NCI-H2107 (cell line): ENCODE data around the gene CORT.
"Not testable (repeated sequence)": the region's sequence is repeated elsewhere in the genome, so short reads cannot be mapped to it uniquely, and the experiment has no call there.

Experiments
- DNase-seq: peaks from one replicate; lab custom pipeline; 2025; lab: John Stamatoyannopoulos, UW

Gene CORT

DNA sequence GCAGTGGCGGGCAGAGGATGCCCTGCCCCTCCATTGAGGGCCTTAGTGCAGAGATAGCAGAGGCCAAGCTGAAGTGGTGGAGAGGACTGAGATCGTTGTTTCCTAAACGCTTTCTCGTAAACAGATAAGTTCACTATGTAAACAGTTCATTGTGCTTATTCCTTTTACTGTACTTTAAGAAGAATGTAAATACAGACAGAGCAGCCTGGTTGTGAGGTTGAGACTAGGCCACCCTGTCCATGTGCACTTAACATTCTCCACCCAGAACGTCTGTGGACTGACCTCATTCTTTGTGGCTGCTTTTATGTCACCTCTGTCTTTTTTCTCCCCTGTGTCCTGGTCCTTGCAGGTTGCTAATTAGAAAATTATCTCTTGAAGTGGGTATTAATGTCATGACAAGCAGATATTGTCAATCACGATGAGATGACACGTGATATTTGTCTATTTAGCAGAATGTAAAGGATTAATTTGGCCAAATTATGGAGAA is 11.1 kb upstream of the CORT start:
- DNase-seq, result no peak

DNA sequence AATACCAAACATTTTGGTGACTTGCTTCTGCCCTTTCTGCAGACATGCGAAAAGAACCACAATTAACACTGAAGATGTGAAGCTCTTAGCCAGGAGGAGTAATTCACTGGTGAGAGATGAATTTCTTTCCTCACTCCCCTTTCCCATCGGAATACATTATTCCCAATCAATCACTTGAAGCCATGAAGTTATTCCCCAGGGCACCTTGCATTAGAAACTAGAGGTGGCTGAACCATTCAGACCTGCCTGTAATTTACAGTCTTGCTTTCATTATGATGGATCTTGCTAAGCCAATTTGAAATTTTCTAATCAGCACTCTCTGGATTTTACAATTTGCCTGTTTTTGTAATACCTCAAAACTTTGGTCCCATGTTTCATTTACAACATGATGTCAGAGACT is 9.5 kb upstream of the CORT start:
- no peak for DNase-seq

DNA sequence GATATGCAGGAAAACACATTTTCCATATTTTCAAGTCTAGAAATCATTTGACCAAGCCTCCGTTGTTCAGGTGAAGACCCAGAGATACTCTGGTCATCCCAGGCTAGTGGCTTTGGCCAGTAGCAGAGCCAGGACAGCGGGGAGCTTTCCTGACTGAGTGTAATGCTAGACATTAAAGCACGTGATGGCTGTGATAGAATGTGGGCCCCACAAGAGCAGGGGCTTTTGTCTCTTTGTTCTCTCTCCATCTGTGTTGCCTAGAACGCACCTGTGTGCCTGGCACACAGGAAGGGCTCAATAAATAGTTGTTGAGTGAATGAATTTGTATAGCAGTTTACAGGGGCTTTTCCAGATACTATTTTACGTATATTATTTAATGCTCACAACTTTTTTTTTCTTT is 9.0 kb upstream of the CORT start:
- no peak for DNase-seq

DNA sequence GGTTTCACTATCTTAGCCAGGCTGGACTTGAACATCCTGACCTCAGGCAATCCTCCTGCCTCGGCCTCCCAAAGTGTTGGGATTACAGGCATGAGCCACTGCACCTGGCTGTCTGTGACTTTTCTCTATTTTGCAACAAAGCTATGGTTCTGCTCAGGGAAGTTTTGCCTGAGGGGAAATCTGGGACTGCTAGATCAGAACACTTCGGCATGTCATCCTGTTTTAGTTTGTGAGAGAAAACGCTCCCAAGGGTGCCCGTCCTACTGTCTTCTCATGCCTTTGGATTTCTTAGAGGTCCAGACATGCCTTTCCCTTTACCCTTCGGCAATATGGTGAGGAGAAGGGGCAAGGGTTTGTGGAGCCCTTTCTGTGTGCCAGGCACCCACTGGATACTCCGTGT is 5.6 kb upstream of the CORT start:
- DNase-seq, result no peak

DNA sequence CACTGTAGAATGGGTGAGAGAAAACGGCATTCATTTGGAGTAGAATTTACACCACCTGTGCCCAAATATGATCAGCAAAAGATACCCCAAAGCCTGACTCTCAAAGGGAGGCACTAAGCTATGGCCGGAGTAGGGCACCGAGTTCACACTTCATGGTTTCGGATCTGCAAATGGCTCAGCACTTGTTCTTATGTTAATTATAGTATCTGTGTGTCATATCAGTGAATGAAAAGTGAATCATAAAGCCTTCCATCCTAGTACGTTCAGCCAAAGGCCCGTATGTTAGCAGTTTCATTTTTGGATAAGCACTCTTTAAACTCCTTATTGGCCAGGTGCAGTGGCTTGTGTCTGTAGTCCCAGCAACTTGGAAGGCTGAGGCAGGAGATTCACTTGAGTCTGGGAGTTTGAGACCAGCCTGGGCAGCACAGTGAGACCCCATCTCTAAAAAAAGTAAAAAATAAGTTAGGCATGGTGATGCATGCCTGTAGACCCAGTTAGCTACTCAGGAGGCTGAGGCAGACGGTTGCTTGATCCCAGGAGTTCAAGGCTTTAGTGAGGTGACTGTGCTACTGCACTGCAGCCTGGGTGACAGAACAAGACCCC is 4.9 kb upstream of the CORT start:
- no peak for DNase-seq

DNA sequence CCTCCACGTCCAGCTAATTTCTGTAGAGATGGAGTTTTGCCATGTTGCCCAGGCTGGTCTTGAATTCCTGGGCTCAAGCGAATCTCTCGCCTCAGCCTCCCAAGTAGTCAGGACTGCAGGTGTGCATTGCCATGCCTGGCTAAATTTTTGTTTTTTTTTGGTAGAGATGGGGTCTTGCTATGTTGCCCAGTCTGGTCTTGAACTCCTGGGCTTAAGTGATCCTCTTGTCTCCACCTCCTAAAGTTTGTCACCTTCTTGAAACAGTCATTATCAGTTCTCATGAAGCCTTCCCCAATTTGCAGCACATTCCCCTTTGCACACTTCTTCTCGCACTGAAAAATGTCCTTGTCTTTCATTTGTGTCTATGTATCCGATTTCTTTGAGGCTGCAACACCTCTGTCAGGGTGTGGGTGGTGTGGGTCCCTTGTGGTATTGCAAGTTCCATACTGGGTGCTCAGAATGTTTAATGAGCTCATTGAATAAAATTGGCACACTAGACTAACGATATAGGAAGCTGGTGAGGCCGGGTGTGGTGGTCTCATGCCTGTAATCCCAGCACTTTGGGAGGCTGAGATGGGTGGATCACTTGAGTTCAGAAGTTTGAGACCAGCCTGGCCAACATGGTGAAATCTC is 2.9 kb upstream of the CORT start:
- no peak for DNase-seq

DNA sequence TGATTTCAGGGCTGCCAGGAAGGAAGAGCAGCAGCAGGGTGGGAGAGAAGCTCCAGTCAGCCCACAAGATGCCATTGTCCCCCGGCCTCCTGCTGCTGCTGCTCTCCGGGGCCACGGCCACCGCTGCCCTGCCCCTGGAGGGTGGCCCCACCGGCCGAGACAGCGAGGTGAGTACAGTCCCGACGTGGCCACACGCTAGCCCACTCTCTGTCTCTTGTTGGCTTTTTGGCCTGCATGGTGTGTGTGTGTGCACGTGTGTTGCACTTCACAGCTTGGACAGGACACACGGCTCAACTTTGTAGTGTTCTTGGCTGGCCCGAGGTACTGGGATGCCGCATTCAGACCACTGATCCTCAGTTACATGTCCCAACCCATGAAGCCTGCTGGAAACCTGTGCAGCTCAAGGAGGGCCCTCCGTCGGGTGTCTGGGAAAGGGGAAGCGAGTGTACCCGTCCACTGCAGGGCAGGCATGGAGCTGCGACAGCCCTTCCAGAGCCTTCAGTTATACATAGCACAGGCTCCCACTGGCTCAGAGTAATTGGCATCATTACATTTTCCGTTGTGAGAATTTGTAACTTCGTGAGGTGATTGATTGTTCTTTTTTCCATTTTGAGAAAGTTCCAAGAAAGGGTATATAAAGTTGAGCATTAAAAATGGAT is 454 bp downstream of the CORT start:
- DNase-seq, result no peak

DNA sequence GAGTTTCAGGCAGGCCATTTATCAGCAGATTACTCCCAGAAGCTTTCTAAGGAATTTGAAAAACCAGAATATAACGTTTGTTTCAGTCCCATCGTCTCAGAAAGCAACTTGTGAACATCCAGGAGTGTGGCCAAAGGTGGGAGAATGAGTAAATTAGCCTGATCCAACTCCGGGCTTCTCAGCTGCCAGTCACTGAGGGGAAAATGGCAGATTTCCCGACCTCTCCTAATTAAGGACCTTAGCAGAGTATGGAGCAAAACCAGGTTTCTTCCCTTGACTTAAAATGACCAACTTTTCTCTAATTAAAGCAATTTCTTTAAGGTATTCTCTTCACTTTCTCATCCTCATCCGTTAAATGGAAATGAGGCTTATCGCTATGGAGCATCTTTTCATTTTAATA is 1.0 kb downstream of the CORT start:
- DNase-seq, result no peak

DNA sequence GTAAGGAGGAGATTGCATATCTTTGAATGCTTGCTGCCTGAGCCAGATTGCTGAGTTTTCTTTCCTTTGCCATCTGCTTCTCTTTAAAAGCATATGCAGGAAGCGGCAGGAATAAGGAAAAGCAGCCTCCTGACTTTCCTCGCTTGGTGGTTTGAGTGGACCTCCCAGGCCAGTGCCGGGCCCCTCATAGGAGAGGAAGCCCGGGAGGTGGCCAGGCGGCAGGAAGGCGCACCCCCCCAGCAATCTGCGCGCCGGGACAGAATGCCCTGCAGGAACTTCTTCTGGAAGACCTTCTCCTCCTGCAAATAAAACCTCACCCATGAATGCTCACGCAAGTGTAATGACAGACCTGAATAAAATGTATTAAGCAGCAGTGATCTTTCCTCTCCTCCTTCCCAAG is 1.5 kb downstream of the CORT start:
- DNase-seq, result no peak

DNA sequence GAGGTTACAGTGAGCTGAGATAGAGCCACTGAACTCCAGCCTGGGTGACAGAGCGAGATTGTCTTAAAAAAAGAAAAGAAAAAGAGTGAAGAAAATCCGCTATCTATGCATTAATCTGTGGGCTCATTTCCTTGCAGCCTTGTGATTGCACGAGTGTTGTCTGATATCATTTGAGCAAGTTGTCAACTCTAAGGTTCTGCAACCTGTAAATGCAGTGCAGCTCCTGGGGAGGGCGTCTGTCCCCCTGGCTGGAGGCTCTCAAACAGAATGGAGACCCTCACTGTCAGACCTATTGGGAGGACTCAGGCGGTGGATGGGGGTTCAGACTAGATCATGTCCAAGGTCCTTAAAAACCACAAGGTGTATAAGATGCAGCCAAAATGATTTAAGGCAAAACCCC is 6.2 kb downstream of the CORT start:
- DNase-seq, result no peak

DNA sequence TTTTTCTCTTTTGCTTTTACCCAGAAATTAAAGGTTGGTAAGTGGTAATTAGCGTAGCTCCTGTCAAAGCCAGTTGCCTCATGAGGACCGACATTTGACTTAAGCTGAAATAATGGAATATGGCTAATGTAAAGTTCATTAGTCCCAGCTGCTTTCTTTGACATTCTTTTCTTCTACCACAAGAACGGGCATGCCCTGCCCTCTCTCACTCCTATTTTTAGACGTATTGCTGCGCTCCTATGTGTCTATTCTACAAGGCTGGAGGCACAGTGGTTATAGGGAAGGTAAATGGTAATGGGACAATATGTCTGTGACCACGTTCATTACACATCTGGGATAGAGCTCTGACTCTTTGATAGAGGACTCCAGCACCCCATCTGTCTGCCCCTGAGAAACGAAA is 6.8 kb downstream of the CORT start:
- DNase-seq, result no peak

DNA sequence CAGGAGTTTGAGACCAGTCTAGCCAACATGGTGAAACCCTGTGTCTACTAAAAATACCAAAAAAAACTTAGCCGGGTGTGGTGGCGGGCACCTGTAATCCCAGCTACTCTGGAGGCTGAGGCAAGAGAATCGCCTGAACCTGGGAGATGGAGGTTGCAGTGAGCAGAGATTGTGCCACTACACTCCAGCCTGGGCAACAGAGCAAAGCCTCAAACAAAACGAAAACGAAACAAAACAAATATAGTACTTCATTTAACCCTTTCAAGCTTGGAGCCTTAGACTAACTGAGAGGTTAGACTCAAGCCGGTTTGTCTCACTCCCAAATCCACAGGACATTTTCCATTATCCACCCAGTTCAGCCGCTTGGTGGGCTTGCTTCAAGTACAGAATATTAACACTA is 7.6 kb downstream of the CORT start:
- DNase-seq, result not testable (repeated sequence)

DNA sequence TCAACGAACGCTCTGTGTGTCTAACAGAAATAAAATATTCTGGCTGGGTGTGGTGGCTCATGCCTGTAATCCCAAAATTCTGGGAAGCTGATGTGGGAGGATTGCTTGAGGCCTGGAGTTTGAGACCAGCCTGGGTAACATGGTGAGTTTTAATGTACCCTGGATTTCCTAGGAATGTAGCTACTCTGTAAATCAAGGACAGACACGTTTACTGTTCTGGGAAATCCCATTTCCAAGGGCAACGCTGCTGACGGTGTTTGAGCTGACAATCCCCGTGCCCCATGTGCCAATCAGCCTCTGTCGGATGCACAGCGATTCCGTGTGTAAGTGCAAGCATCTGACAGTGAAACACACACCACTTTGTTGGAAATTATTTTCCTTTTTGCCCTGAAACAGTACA is 8.0 kb downstream of the CORT start:
- no peak for DNase-seq

DNA sequence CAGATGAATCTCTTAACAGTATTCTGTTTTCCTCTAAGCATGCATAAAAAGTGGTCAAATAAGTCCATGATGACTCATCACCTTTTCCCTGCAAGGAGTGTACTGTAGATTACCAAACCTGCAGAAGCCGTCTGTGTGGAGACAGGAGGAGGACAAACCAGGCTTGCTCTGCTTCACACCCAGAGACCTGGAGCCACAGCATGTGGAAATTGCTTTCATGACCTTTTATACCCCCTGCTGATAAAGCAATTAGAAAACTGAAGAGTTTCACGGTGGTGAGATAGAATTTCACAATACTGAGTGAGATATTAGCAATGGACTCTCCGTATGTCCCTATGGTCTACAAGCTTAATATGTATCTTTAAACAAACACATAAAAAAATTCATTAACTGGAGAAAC is 9.4 kb downstream of the CORT start:
- DNase-seq, result no peak

DNA sequence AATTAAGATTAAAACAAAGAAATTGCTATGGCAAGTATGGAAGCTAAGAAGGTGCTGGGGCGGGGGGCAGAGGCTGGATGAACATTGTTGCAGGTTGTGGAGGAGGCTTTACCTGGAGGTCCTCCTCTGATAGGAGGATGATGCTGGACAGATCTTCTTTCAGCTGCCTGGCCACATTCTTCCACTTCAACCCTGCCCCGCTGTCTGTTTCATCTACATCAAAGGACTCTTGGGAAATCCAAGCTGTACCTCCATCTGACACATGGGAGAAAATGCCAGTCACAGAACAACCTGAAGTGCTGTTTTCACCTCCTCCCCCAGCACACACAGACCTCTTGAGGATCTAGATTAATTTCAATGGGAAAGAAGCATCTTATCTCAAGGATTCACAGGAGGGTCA is 17.2 kb downstream of the CORT start:
- DNase-seq, result no peak

DNA sequence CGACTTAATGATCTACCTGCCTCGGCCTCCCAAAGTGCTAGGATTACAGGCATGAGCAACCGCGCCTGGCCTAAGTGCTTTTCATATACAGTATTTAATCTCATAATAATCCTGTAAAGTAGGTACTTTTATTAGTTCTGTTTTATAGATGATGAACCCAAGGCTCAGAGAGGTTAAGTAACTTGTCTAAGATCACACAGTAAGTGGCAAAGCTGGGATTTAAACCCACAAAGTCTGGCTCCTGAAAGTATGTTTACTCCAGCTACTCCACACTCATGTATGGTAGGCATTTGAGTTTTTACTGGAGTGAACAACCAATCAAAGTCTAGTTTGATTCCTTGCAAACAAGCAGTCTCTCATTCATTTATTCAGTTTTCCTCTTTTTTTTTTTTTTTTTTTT is 20.2 kb downstream of the CORT start:
- no peak for DNase-seq

DNA sequence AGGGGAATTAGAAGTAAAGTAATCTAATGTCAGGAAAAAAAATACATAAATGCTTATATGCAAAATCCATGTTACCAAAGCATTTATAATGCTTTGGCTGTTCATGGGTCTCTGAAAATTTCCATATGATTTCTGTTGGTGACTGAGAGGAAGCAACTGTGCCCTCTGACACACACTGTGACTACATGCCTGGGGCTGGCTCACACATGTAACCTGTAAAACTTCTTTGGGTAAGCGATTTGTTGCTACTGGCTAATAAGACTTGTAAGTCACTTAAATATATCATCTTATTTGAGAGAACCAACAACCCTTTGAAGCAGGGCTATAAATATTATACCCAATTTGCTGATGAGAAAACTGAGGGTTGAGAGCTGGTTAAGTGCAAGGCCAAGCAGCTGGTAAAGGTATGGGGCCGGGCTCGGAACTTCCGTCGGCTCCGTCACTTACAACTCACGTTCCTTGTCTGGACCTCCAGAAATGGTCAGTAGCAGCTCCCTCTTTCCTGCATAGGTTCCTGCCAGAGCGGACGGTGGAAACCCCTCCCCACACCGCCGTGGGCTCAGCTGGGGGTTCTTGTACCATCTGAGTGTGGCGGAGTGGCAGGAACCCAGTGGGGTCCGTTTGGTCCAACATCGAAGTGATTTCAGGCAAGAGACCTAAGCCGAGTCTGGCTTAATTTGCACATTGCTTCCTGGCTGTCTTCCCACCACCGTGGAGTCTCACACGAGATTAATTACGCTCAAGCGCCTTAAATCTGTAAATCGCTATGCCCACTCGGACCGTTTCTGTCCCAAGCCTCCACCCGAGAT is 21.8 kb downstream of the CORT start:
- no peak for DNase-seq

DNA sequence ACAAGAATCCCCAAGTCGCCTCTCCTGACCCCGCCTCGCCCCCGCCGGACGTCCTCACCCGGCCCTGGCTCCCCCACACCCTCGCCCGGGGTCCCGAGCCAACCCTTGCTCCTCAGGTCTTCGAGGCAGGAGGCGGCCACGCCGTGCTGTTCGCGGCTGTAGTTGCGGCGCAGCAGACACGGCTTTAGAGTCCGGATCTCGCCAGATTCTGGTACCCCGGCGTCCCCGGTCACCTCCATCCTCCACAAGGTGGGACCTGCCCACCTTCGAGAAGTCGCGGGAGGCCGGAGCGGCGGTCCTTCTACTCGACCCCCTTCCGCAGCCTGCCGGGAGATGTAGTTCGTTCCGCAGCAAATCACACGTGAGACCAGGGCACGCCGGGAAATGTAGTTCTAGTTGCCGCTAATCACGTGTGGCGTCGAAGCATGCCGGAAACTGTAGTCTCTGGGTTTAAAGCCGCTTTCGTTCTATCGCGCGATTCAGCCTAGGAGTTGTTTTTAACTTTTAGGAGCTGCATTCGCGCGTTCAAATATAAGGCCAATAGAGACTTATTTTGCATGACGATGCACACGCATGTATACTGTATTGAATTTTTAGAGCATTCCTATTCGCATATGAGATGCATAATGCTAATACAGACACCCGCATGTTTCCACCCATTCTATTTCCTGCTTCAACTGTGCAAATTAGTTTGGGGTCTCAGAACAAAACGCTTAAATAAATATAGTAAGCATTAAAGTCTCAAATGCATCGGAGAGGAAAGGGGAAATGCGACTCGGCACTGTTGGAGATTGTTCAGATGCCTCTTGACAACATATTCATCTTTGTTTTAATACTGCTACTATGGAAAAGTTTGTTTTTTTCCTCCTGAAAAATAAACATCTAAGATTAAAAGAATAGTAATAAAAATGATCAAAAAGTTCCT is 22.7 kb downstream of the CORT start, which contains the start of gene DFFA:
Gene DFFA, minus strand, starts transcription at position 310 of the 925 bp plus-strand sequence. Its CDS starts 71 bp downstream, at position 239.
- DNase-seq, result peak; percentile 42

DNA sequence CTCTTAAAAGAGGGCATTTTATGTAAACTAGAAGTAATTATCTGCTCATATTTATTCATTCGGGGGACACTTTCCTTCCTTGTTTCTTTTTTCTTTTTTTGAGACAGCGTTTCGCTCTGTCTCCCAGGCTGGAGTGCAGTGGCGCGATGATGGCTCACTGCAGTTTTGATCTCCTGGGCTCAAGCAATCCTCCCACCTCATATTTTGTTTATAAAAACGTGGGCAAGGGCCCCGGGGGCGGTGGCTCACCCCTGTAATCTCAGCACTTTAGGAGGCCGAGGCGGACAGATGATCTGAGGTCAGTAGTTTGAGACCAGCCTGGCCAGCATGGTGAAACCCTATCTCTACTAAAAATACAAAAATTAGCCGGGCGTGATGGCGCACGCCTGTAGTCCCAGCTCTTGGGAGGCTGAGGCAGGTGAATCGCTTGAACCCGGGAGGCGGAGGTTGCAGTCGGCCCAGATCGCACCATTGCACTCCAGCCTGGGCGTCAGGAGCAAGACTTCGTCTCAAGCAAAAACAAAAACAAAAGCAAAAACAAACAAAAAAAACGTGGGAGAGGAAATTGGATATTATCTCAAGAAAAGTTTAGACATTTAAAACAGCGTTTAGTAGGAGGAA is 23.4 kb downstream of the CORT start:
- no peak for DNase-seq

DNA sequence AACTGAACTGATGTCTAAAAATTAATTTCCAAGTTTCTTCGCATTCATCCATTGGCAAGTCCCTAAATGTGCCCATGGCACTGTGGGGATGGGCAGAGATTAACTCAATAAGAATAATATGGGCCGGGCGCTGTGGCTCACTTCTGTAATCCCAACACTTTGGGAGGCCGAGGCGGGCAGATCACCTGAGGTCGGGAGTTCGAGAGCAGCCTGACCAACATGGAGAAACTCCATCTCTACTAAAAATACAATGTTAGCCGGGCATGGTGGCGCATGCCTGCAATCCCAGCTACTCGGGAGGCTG is 24.4 kb downstream of the CORT start:
- not testable (repeated sequence) for DNase-seq
